Epithelial cell of proximal tubule (primary cell): ENCODE measurements around the gene FZD8. TPM values are rescaled to one million over a fixed set of nuclear protein-coding genes. Genes with fewer than 3 reads are reported as not detected.

Experiments used
- DNase-seq: peaks from one replicate; pipeline ENCODE4 v3.0.0-alpha.2; 2011; ENCODE audit warnings: low read depth
- H3K4me3 ChIP-seq: 2 replicates; pipeline ENCODE4 v1.5.1; 2011; ENCODE audit warnings: low read depth, mild to moderate bottlenecking, low read length
- total RNA-seq: library from RNA; depleted of rRNA; stranded (reverse); fragments of >200 nt; gene quantifications from 2 replicates; pipeline ENCODE4 v1.2.3, GENCODE V29; 2015
- TF ChIP-seq, protein P1 (sequence below): conservative IDR thresholded peaks from 2 replicates; pipeline ENCODE4 v1.5.1; 2012; ENCODE audit warnings: low read depth, mild to moderate bottlenecking, low read length

Gene FZD8
- total RNA-seq, 1 donor from 2014 or later, result 13.4 TPM

DNA sequence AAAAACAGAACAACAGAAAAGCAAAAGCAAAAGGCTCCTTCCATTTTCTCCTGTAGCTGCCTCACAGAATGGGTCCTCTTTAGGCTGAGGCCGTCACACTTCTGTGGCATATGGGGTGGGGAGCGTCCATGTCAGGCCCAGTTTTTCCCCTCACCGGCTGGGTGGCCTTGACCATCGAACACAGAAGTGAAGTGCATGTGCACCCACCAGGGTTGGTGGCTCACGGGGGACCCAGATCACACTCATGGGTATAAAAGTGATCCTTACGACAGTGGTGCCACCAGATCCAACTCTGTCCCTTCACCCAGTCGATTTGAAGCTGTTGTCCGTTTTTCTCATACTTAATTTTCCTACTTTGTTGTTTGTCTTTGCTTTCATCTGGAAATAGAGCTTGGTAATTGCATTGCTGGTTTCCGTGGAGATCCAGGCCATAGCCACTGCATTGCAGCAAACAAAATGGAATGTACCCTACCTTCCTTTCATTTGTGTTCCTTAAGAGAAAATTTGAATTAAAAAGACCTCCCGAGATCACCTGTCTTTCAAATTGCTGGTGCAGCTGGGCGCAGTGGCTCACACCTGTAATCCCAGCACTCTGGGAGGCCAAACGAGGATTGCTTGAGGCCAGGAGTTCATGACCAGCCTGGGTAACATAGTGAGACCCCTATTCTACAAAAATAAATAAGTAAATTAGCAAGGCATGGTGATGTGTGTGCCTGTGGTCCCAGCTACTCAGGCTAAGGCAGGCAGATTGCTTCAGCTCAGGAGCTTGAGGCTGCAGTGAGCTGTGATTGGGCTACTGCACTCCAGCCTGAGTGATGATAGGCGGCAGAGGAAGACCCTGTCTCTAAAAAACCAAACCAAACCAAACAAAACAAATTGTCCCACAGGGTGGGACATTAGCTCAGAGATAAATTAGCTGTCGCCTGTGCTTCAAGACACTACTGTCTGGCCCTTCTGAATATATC, 47.7 kb downstream of the FZD8 start:
- no peak overlapping the region for H3K4me3 ChIP-seq
- DNase-seq, result no peak
- TF ChIP-seq, protein P1, sequence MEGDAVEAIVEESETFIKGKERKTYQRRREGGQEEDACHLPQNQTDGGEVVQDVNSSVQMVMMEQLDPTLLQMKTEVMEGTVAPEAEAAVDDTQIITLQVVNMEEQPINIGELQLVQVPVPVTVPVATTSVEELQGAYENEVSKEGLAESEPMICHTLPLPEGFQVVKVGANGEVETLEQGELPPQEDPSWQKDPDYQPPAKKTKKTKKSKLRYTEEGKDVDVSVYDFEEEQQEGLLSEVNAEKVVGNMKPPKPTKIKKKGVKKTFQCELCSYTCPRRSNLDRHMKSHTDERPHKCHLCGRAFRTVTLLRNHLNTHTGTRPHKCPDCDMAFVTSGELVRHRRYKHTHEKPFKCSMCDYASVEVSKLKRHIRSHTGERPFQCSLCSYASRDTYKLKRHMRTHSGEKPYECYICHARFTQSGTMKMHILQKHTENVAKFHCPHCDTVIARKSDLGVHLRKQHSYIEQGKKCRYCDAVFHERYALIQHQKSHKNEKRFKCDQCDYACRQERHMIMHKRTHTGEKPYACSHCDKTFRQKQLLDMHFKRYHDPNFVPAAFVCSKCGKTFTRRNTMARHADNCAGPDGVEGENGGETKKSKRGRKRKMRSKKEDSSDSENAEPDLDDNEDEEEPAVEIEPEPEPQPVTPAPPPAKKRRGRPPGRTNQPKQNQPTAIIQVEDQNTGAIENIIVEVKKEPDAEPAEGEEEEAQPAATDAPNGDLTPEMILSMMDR, result no peak

DNA sequence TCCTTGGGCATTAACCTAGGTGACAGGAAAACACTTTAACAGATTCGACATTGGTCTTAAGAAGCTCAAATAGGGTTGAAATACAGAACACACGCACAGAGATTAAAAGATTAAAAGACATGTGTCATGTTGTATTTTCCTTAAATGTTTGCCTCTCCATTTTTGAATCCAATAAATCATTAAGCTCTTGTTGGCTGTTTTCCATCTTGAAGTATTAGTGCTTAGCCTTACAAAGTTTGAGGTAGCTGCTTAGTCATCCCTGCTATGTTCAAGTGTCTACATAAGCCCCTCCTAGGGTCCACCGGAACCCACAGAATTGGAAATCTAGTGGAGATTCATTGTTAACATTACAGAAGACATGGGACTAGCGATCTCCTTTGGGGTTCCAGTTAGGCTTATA, 49.7 kb downstream of the FZD8 start:
- no peak for DNase-seq
- TF ChIP-seq, protein P1, result no peak
- no peak overlapping the region for H3K4me3 ChIP-seq

DNA sequence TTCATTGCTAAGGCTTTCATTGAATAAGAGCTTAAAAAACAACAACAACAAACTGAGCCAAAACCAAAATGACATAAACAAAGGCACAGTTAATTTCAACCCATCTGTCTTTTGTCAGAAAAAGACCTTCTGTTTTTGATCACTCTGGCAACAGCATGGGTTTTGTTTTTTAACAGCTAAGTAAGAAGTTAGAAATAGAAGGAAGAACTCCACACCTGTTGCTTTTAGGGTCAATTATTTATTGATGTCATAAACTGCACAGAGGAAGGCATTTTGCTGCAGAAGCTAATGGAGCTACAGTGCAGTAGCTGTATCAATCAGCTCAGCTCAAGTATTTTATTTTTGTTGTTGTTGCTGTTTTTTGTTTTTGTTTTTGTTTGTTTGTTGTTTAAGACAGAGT, 53.3 kb downstream of the FZD8 start:
- TF ChIP-seq, protein P1, result no peak
- H3K4me3 ChIP-seq, result no peak overlapping the region
- DNase-seq, result no peak

Other genes starting within 250 kb of the FZD8 start
- gene GJD4, start 37.0 kb downstream of the FZD8 start, total RNA-seq, result not detected in 2 replicates